ENCODE data around the gene EIF1AD. TPM values are rescaled to one million over a fixed set of nuclear protein-coding genes. Genes with fewer than 3 reads are reported as not detected.
A peak's percentile ranks its signal among the peaks of the same experiment; 100 is the strongest.
"Not testable (repeated sequence)": the region's sequence is repeated elsewhere in the genome, so short reads cannot be mapped to it uniquely, and the experiment has no call there.

Gene EIF1AD
- total RNA-seq, 1 donor from 2014 or later, result 64.5 TPM

DNA sequence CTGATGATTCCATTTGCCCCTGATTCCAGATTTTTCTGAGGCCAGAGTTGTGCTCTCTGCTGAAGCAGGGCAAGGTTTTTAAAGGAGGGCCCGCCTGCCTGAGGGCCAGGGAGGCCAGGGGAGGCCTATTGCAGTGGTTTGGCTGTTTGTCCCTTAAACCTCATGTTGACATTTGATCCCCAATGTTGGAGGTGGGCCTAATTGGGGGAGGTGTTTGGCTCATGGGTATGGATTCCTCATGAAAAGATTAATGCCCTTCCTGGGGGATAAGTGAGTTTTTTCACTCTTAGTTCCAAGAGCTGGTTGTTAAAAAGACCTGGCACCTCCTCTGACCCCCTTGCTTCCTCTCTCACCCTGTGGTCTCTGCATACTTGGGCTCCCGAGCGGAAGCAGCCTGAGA, 37.8 kb upstream of the EIF1AD start:
- peaks cover 11% of the 10 kb centered on the region for H3K27me3 Mint-ChIP-seq (ENCODE audit: low read depth)
- H3K9me3 Mint-ChIP-seq, result no peaks in the 10 kb centered on the region
- no peak overlapping the region for H3K27ac Mint-ChIP-seq
- H3K4me1 Mint-ChIP-seq (ENCODE audit: low read depth), result peaks cover 5% of the 10 kb centered on the region
- H3K4me3 Mint-ChIP-seq (ENCODE audit: low read depth), result no peak overlapping the region
- intact Hi-C loops (cut with micrococcal nuclease), result no loop called here
- DNase-seq (ENCODE audit: low spot score), result no peak
- H3K36me3 Mint-ChIP-seq (ENCODE audit: low read depth), result no peaks in the 10 kb centered on the region

- H3K36me3 Mint-ChIP-seq (ENCODE audit: low read depth), result no peaks in the 10 kb centered on the region
- peaks cover 14% of the 10 kb centered on the region for H3K27me3 Mint-ChIP-seq (ENCODE audit: low read depth)
- no peak overlapping the region for H3K4me3 Mint-ChIP-seq (ENCODE audit: low read depth)
- intact Hi-C loops (cut with micrococcal nuclease), result no loop called here
- no peak overlapping the region for H3K27ac Mint-ChIP-seq
- no peaks in the 10 kb centered on the region for H3K9me3 Mint-ChIP-seq
- no peak for DNase-seq (ENCODE audit: low spot score)
- no peaks in the 10 kb centered on the region for H3K4me1 Mint-ChIP-seq (ENCODE audit: low read depth)
Observed at GRCh38 chr11:66037327-66037726, 35.4 kb upstream of the EIF1AD start.

DNA sequence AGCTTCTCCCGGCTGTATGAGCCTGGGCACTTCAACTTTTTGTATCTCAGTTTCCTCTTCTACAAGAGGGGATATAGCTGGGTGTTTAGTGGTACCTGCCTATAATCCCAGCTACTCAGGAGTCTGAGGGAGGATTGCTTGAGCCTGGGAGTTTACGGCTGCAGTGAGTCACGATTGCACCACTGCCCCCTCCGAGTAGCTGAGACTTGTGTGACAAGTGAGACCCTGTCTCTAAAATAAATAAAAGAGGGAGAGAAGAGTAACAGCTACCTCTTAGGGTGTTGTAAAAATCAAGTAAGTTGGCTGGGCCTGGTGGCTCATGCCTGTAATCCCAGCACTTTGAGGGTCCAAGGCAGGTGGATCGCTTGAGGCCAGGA, 34.4 kb upstream of the EIF1AD start:
- Mint-ChIP-seq H3K4me1 (ENCODE audit: low read depth) (no peaks in the 10 kb centered on the region), H3K27ac (no peak overlapping the region), H3K27me3 (ENCODE audit: low read depth) (peaks cover 14% of the 10 kb centered on the region), H3K4me3 (ENCODE audit: low read depth) (no peak overlapping the region), H3K36me3 (ENCODE audit: low read depth) (no peaks in the 10 kb centered on the region), H3K9me3 (no peaks in the 10 kb centered on the region)
- intact Hi-C loops (cut with micrococcal nuclease), result no loop called here
- DNase-seq (ENCODE audit: low spot score), result no peak

DNA sequence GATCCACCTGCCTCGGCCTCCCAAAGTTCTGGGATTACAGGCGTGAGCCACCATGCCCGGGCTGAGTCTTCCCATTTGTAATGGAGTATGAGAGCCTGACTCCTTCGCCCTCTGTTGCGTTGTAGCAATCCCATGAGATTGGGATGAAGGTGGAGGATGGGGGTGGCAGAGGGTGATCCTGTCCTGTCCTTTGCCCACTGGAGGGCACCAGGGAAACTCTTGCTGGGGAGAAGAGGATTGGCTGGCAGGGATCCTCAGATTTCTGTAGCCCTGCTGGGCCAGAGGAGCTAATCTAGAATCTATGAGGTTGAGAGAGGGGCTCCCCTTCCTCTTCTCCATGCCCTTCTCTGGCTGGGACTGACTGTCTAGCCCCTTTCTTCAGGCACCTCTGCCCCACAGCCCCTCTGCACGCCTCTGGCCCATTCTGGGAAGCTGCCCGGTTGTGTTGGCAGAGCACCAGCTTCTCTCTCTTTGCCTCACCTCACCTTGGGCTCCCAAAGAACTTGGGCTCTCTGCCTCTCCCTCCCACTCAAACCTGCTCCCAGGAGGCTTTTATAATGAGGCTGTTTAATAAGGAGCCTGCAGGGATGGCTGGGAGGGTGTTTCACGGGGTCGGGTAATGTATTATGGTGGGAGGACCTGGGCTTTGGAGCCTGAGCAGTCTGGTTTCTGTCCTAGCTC, 33.8 kb upstream of the EIF1AD start:
- Mint-ChIP-seq H3K4me1 (ENCODE audit: low read depth) (no peaks in the 10 kb centered on the region), H3K4me3 (ENCODE audit: low read depth) (no peak overlapping the region), H3K27me3 (ENCODE audit: low read depth) (peaks cover 14% of the 10 kb centered on the region), H3K27ac (no peak overlapping the region), H3K9me3 (no peaks in the 10 kb centered on the region), H3K36me3 (ENCODE audit: low read depth) (no peaks in the 10 kb centered on the region)
- intact Hi-C loops (cut with micrococcal nuclease), result no loop called here
- DNase-seq (ENCODE audit: low spot score), result no peak

- H3K4me3 Mint-ChIP-seq (ENCODE audit: low read depth), result no peak overlapping the region
- intact Hi-C loops (cut with micrococcal nuclease), result no loop called here
- no peaks in the 10 kb centered on the region for H3K9me3 Mint-ChIP-seq
- no peak overlapping the region for H3K27ac Mint-ChIP-seq
- no peak for DNase-seq (ENCODE audit: low spot score)
- no peaks in the 10 kb centered on the region for H3K36me3 Mint-ChIP-seq (ENCODE audit: low read depth)
- no peaks in the 10 kb centered on the region for H3K4me1 Mint-ChIP-seq (ENCODE audit: low read depth)
- peaks cover 6% of the 10 kb centered on the region for H3K27me3 Mint-ChIP-seq (ENCODE audit: low read depth)
Observed at GRCh38 chr11:66032957-66033735, 31.2 kb upstream of the EIF1AD start.

- Mint-ChIP-seq H3K9me3 (no peaks in the 10 kb centered on the region), H3K27ac (no peak within 1 kb of the TSS), H3K4me3 (ENCODE audit: low read depth) (no peak within 1 kb of the TSS), H3K4me1 (ENCODE audit: low read depth) (peaks cover 10% of the 10 kb centered on the region), H3K27me3 (ENCODE audit: low read depth) (peaks cover 7% of the 10 kb centered on the region), H3K36me3 (ENCODE audit: low read depth) (no peaks in the 10 kb centered on the region)
- intact Hi-C loops (cut with micrococcal nuclease), result no loop called here
- DNase-seq (ENCODE audit: low spot score), result no peak
Observed at GRCh38 chr11:66026017-66026529, 24.1 kb upstream of the EIF1AD start, which contains the start of gene CATSPER1. Gene CATSPER1 (minus strand): TSS chr11:66026479. CDS start chr11:66026379, 100 bp downstream.

DNA sequence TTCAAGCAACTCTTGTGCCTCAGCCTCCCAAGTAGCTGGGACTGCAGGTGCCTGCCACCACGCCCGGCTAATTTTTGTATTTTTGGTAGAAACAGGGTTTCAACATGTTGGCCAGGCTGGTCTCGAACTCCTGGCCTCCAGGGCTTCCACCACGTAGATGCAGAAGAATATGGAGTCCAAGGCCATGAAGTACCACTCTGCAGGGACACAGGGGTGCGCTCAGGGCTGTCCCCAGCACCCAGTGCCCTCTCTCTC, 21.2 kb upstream of the EIF1AD start:
- H3K9me3 Mint-ChIP-seq; DNase-seq (ENCODE audit: low spot score); intact Hi-C loops (cut with micrococcal nuclease); H3K4me3 Mint-ChIP-seq (ENCODE audit: low read depth); H3K27ac Mint-ChIP-seq; H3K27me3 Mint-ChIP-seq (ENCODE audit: low read depth); H3K36me3 Mint-ChIP-seq (ENCODE audit: low read depth): not testable (repeated sequence)
- H3K4me1 Mint-ChIP-seq (ENCODE audit: low read depth), result peaks cover 15% of the 10 kb centered on the region

DNA sequence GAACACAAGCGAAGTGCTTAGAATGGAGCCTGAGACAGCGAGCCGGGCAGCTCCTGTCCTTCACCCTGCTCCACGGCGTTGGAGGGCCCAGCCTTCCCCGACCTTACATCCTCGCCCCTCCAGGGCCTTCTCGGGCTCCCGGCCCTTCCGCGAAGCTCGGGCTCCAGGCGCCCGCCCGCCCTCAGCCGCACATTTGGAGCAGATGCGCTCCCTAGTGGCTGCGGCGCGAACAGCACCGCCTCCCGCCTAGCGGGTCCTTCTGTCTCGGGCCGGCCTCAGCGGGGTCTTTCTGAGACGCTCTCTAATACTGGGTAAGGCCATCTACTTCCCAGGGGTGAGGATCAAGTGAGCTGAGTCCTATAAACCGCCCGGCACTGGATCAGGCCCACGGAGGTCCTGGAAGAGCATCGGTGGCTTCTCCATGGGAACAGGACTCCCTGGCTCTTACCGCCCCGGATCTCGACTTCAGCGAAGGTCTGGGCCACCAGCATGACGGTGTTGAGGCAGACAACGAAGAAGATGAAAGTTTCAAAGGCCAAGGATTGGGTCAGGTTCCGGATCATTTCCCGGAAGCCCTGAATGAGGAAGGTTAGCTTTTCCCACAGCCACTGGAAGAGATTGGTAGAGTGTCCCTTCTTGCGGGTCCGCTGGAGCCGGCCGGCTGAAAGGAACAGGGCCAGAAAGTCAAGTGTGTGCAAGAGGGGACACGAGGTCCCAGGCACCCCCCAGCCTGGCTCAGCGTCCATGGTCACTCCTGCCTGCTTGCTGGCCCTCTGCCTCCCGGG, 20.6 kb upstream of the EIF1AD start:
- Mint-ChIP-seq H3K27me3 (ENCODE audit: low read depth) (peaks cover 7% of the 10 kb centered on the region), H3K4me3 (ENCODE audit: low read depth) (peak overlapping the region; percentile 55), H3K36me3 (ENCODE audit: low read depth) (no peaks in the 10 kb centered on the region), H3K4me1 (ENCODE audit: low read depth) (peaks cover 16% of the 10 kb centered on the region), H3K9me3 (no peaks in the 10 kb centered on the region), H3K27ac (peak overlapping the region; percentile 58)
- intact Hi-C loops (cut with micrococcal nuclease), result no loop called here
- peak; percentile 68 for DNase-seq (ENCODE audit: low spot score)

DNA sequence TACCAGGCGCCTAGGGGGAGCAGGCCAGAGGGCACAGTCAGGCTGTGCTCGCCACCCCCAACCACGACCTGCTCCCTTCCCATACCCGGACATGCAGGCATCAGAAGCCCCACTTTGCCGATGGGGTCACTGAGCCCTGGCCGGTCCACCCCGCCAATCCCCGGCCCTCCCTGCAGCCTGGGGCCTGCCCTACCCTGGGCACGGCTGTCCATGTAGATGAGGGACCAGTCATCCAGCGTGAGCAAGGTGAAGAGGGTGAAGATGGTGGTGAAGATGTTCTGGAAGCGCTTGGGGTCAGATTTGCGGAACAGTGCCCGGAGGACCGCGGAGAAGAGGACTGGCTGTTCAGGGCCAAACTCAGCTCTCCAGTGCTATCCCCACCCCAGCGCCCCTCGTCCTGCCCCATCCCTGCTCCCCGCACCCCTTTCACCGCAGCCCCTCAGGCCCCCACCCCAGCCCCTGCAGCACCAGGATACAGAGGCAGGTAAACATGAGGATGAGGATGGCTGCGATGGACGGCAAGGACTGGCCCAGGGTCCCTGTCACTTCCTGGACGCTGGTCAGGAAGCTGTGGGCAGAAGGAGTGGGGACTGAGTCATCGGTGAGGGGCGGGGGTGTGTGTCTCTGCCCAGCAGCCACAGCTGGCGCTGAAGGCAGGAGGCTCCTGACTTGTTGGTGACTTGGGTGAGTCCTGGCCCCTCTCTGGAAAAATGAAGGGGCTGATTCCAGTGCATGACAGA, 18.8 kb upstream of the EIF1AD start:
- H3K4me1 Mint-ChIP-seq (ENCODE audit: low read depth), result peaks cover 18% of the 10 kb centered on the region
- H3K36me3 Mint-ChIP-seq (ENCODE audit: low read depth), result no peaks in the 10 kb centered on the region
- intact Hi-C loops (cut with micrococcal nuclease), result no loop called here
- peak overlapping the region; percentile 38 for H3K27ac Mint-ChIP-seq
- no peak overlapping the region for H3K4me3 Mint-ChIP-seq (ENCODE audit: low read depth)
- H3K27me3 Mint-ChIP-seq (ENCODE audit: low read depth), result peaks cover 7% of the 10 kb centered on the region
- DNase-seq (ENCODE audit: low spot score), result no peak
- no peaks in the 10 kb centered on the region for H3K9me3 Mint-ChIP-seq

- no peak for DNase-seq (ENCODE audit: low spot score)
- H3K4me3 Mint-ChIP-seq (ENCODE audit: low read depth), result no peak overlapping the region
- H3K36me3 Mint-ChIP-seq (ENCODE audit: low read depth), result no peaks in the 10 kb centered on the region
- no peak overlapping the region for H3K27ac Mint-ChIP-seq
- peaks cover 18% of the 10 kb centered on the region for H3K4me1 Mint-ChIP-seq (ENCODE audit: low read depth)
- H3K27me3 Mint-ChIP-seq (ENCODE audit: low read depth), result peaks cover 7% of the 10 kb centered on the region
- no peaks in the 10 kb centered on the region for H3K9me3 Mint-ChIP-seq
- intact Hi-C loops (cut with micrococcal nuclease), result no loop called here
Observed at GRCh38 chr11:66020212-66020611, 18.3 kb upstream of the EIF1AD start.

- Mint-ChIP-seq H3K4me3 (ENCODE audit: low read depth) (no peak overlapping the region), H3K36me3 (ENCODE audit: low read depth) (no peaks in the 10 kb centered on the region), H3K9me3 (no peaks in the 10 kb centered on the region), H3K27me3 (ENCODE audit: low read depth) (peaks cover 9% of the 10 kb centered on the region), H3K27ac (no peak overlapping the region), H3K4me1 (ENCODE audit: low read depth) (peaks cover 14% of the 10 kb centered on the region)
- intact Hi-C loops (cut with micrococcal nuclease), result no loop called here
- DNase-seq (ENCODE audit: low spot score), result no peak
Observed at GRCh38 chr11:66017321-66017720, 15.4 kb upstream of the EIF1AD start.

- H3K9me3 Mint-ChIP-seq, result no peaks in the 10 kb centered on the region
- peaks cover 10% of the 10 kb centered on the region for H3K27me3 Mint-ChIP-seq (ENCODE audit: low read depth)
- DNase-seq (ENCODE audit: low spot score), result no peak
- H3K36me3 Mint-ChIP-seq (ENCODE audit: low read depth), result no peaks in the 10 kb centered on the region
- H3K4me1 Mint-ChIP-seq (ENCODE audit: low read depth), result peaks cover 14% of the 10 kb centered on the region
- no peak overlapping the region for H3K4me3 Mint-ChIP-seq (ENCODE audit: low read depth)
- H3K27ac Mint-ChIP-seq, result no peak overlapping the region
- intact Hi-C loops (cut with micrococcal nuclease), result no loop called here
Observed at GRCh38 chr11:66016793-66017177, 14.8 kb upstream of the EIF1AD start.
